Neural crest cell (in vitro differentiated cells): ENCODE results near the gene CNKSR3. TPM values are rescaled to one million over a fixed set of nuclear protein-coding genes. Genes with fewer than 3 reads are reported as not detected.

Experiments
- DNase-seq: peaks from one replicate; pipeline ENCODE4 v3.0.0; 2021; ENCODE audit warnings: low read depth, mixed read lengths, low spot score
- H3K27ac Mint-ChIP-seq: one replicate; pipeline ENCODE4 v1.8.0; 2021; ENCODE audit warnings: mild to moderate bottlenecking, mixed read lengths; ENCODE audit not compliant: unreplicated experiment
- H3K27me3 Mint-ChIP-seq: 2 replicates; pipeline ENCODE4 v1.8.0; 2021; ENCODE audit warnings: low read depth, mild to moderate bottlenecking, mixed read lengths
- H3K36me3 Mint-ChIP-seq: 2 replicates; pipeline ENCODE4 v1.8.0; 2021; ENCODE audit warnings: low read depth, mild to moderate bottlenecking, mixed read lengths
- H3K4me1 Mint-ChIP-seq: 2 replicates; pipeline ENCODE4 v1.8.0; 2021; ENCODE audit warnings: mixed read lengths
- H3K4me3 Mint-ChIP-seq: one replicate; pipeline ENCODE4 v1.8.0; 2021; ENCODE audit warnings: mild to moderate bottlenecking, mixed read lengths
- H3K9me3 Mint-ChIP-seq: 2 replicates; pipeline ENCODE4 v1.8.0; 2021; ENCODE audit warnings: mixed read lengths
- total RNA-seq: library from RNA; stranded (reverse); gene quantifications from 2 replicates; pipeline ENCODE4 v1.2.1, GENCODE V29; 2021
- TF ChIP-seq, protein P1 (sequence below): fragments of 200-600 bp; sonication (generic); conservative IDR thresholded peaks from 2 replicates; pipeline ENCODE4 v1.5.0; 2021; ENCODE audit warnings: antibody characterized with exemption, mild to moderate bottlenecking

Gene CNKSR3
- total RNA-seq, 1 donor from 2014 or later, result 11.7 TPM

- no peak overlapping the region for H3K4me3 Mint-ChIP-seq
- DNase-seq, result no peak
- no peaks in the 10 kb centered on the region for H3K36me3 Mint-ChIP-seq
- TF ChIP-seq, protein P1, sequence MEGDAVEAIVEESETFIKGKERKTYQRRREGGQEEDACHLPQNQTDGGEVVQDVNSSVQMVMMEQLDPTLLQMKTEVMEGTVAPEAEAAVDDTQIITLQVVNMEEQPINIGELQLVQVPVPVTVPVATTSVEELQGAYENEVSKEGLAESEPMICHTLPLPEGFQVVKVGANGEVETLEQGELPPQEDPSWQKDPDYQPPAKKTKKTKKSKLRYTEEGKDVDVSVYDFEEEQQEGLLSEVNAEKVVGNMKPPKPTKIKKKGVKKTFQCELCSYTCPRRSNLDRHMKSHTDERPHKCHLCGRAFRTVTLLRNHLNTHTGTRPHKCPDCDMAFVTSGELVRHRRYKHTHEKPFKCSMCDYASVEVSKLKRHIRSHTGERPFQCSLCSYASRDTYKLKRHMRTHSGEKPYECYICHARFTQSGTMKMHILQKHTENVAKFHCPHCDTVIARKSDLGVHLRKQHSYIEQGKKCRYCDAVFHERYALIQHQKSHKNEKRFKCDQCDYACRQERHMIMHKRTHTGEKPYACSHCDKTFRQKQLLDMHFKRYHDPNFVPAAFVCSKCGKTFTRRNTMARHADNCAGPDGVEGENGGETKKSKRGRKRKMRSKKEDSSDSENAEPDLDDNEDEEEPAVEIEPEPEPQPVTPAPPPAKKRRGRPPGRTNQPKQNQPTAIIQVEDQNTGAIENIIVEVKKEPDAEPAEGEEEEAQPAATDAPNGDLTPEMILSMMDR, result no peak
- H3K27ac Mint-ChIP-seq, result no peak overlapping the region
- no peaks in the 10 kb centered on the region for H3K9me3 Mint-ChIP-seq
- peaks cover 17% of the 10 kb centered on the region for H3K4me1 Mint-ChIP-seq
- H3K27me3 Mint-ChIP-seq, result no peaks in the 10 kb centered on the region
Measured at GRCh38 chr6:154382740-154383139, 127.7 kb downstream of the CNKSR3 start.

DNA sequence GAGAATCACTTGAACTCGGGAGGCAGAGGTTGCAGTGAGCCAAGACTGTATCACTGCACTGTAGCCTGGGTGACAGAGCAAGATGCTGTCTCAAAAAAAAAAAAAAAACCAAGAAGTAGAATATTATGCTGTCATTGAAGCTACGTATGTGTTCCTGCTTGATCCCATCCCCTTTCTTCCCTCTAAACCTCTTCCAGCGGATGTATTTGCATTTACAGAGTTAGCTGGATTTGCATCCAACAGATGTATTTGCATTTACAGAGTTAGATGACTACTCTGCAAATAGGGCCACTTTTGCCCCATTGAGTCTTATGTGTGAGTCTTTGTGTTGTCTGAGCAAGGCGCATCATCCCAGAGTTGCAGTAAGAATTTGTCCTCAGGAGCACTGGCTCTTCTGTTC lies 128.9 kb downstream of the CNKSR3 start:
- Mint-ChIP-seq H3K4me3 (no peak overlapping the region), H3K9me3 (no peaks in the 10 kb centered on the region), H3K4me1 (peaks cover 17% of the 10 kb centered on the region), H3K27ac (no peak overlapping the region), H3K27me3 (no peaks in the 10 kb centered on the region), H3K36me3 (no peaks in the 10 kb centered on the region)
- DNase-seq, result no peak
- TF ChIP-seq, protein P1, result no peak

DNA sequence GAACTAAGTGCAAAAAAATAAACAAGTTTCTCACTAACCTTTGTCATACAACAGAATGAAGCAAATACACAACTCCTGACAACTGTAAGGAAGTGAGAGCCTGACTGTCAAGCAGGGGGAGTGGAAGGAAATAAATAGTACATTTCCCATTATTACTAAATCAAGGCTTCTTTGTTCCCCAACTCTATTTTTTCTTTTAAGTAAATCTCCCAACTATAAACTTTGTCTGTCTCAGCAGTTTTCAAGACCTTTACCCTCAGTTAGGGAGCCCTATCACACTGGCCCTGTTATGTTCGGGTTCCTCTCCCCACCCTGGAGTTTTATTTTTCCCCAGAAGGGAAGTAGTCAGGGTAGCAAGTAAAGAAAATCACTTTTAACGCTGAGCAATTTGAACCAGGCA lies 129.7 kb downstream of the CNKSR3 start:
- Mint-ChIP-seq H3K4me1 (peaks cover 17% of the 10 kb centered on the region), H3K27me3 (no peaks in the 10 kb centered on the region), H3K27ac (no peak overlapping the region), H3K9me3 (no peaks in the 10 kb centered on the region), H3K36me3 (no peaks in the 10 kb centered on the region), H3K4me3 (no peak overlapping the region)
- TF ChIP-seq, protein P1, result no peak
- no peak for DNase-seq

DNA sequence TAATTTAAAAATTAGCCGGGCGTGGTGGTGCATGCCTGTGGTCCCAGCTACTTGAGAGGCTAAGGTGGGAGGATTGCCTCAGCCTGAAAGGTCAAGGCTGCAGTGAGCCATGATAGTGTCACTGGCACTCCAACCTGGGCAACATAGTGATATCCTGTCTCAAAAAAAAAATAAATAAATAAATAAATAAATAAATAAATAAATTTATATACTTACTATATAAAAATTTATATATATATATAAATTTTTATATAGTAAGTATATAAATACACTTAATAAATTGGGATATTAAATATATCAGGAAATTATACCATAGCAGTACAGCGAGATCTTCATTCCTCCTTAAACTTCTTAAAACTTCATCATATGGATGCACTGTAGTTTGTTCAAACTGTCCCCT lies 130.9 kb downstream of the CNKSR3 start:
- DNase-seq, result no peak
- H3K4me1 Mint-ChIP-seq, result peaks cover 17% of the 10 kb centered on the region
- no peaks in the 10 kb centered on the region for H3K36me3 Mint-ChIP-seq
- H3K27ac Mint-ChIP-seq, result no peak overlapping the region
- TF ChIP-seq, protein P1, result no peak
- H3K9me3 Mint-ChIP-seq, result no peaks in the 10 kb centered on the region
- no peaks in the 10 kb centered on the region for H3K27me3 Mint-ChIP-seq
- no peak overlapping the region for H3K4me3 Mint-ChIP-seq

DNA sequence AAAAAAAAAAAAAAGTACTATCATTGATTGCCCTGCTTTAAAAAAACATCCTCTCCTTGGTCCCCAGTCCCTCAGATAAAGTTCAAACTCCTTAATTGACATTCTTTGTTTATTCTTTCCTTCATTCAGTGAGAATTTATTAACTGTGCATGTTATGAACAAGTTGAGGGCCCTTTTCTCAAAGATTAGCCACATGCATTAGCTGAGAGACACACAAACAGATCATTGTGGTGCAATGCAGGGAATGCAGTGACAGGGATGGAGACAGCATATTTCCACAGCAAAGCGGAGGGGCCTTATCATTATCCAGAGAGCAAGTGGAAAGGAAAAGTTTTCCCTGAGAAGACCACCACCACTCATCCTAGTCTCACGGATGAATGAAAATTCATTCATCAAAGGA lies 132.0 kb downstream of the CNKSR3 start:
- Mint-ChIP-seq H3K4me3 (no peak overlapping the region), H3K9me3 (no peaks in the 10 kb centered on the region), H3K27ac (no peak overlapping the region), H3K36me3 (no peaks in the 10 kb centered on the region), H3K4me1 (peaks cover 17% of the 10 kb centered on the region), H3K27me3 (no peaks in the 10 kb centered on the region)
- TF ChIP-seq, protein P1, result no peak
- no peak for DNase-seq

- no peak for DNase-seq
- Mint-ChIP-seq H3K4me1 (peaks cover 17% of the 10 kb centered on the region), H3K36me3 (no peaks in the 10 kb centered on the region), H3K9me3 (no peaks in the 10 kb centered on the region), H3K27ac (no peak overlapping the region), H3K27me3 (no peaks in the 10 kb centered on the region), H3K4me3 (no peak overlapping the region)
- TF ChIP-seq, protein P1, result no peak
Measured at GRCh38 chr6:154377726-154378125, 132.8 kb downstream of the CNKSR3 start.
